ENCODE data around the gene ZAP70. TPM values are rescaled to one million over a fixed set of nuclear protein-coding genes. Genes with fewer than 3 reads are reported as not detected.

ZAP70 gene
- total and polyA plus RNA-seq, 2 donors (not counting 1 experiment from before 2014, with no cell fraction given): not detected

DNA sequence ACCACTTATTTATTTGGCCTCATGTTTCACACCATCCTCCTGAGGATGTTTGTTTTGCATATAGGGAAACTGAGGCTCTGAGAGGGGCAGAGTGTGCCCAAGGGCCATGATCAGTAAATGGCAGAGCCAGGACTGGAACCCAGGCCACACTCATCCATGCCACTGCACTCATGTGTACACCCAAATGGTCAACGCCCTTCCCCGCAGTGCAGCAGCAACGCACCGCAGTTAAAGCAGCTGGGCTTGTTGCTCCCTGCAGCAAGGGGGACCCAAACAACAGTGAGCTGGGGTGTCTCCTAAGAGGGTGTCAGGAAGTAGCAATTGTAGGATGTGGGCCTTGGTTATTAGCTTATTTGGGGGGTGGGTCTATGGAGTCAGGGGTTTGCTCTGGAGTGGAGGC is 36.6 kb downstream of the ZAP70 start:
- Histone ChIP-seq H3K36me3 (ENCODE audit: control insufficient read depth, insufficient read depth, low read length) (no peaks in the 10 kb centered on the region), H4K20me1 (ENCODE audit: control insufficient read depth, extremely low read depth, insufficient read depth, low read length) (no peaks in the 10 kb centered on the region), H3K9ac (ENCODE audit: insufficient read depth, low read length) (no peak overlapping the region), H3K9me3 (ENCODE audit: control insufficient read depth, insufficient read depth, low read depth, low read length) (no peaks in the 10 kb centered on the region), H3K4me2 (ENCODE audit: extremely low read depth, insufficient read depth, low read length) (no peak overlapping the region), H3K4me1 (ENCODE audit: control insufficient read depth, extremely low read depth, insufficient read depth, low read length) (no peaks in the 10 kb centered on the region), H3K79me2 (ENCODE audit: control insufficient read depth, insufficient read depth, low read length) (no peaks in the 10 kb centered on the region), H3K4me3 (replicated peaks in 1 of 4; ENCODE audit: control extremely low read depth in 1 of 4, insufficient read depth in 1 of 4, low read depth in 3 of 4, low read length in 4 of 4) (no peak overlapping the region), H3K27ac (ENCODE audit: insufficient read depth, low read length) (no peak overlapping the region), H2AFZ (ENCODE audit: low read length) (no peak overlapping the region), H3K27me3 (ENCODE audit: control insufficient read depth, insufficient read depth, low read length) (no peaks in the 10 kb centered on the region)
- DNase-seq (ENCODE audit: low read depth in 2 of 2): no peak
- TF ChIP-seq, protein P1, sequence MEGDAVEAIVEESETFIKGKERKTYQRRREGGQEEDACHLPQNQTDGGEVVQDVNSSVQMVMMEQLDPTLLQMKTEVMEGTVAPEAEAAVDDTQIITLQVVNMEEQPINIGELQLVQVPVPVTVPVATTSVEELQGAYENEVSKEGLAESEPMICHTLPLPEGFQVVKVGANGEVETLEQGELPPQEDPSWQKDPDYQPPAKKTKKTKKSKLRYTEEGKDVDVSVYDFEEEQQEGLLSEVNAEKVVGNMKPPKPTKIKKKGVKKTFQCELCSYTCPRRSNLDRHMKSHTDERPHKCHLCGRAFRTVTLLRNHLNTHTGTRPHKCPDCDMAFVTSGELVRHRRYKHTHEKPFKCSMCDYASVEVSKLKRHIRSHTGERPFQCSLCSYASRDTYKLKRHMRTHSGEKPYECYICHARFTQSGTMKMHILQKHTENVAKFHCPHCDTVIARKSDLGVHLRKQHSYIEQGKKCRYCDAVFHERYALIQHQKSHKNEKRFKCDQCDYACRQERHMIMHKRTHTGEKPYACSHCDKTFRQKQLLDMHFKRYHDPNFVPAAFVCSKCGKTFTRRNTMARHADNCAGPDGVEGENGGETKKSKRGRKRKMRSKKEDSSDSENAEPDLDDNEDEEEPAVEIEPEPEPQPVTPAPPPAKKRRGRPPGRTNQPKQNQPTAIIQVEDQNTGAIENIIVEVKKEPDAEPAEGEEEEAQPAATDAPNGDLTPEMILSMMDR (conservative IDR thresholded peaks at IDR 0.05 in 1 of 2, IDR thresholded peaks at IDR 0.05 in 1 of 2; ENCODE audit: low read depth in 1 of 2, low read length in 2 of 2): no peak
- no peak for TF ChIP-seq EZH2 (IDR thresholded peaks at IDR 0.05; ENCODE audit: low read length, missing control alignments)

DNA sequence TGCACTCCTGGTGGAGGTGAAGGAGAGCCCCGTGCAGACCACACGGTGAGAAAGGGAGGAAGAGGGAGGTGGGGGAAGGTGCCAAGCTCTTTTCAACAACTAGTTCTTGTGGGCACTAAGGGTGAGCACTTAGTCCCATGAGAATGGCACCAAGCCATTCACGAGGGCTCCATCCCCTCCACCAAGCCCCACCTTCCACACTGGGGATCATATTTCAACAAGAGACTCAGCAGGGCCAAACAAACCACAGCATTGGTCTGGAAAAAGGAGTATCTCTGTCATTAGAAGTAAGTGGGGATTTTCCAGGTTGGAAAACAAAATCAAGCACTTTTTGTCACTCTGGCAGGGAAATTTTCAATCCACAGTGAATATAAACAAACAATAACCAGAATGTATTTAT is 38.4 kb downstream of the ZAP70 start:
- H3K4me1 ChIP-seq (ENCODE audit: control insufficient read depth, extremely low read depth, insufficient read depth, low read length): no peaks in the 10 kb centered on the region
- H3K4me2 ChIP-seq (ENCODE audit: extremely low read depth, insufficient read depth, low read length): no peak overlapping the region
- H3K27me3 ChIP-seq (ENCODE audit: control insufficient read depth, insufficient read depth, low read length): no peaks in the 10 kb centered on the region
- H3K36me3 ChIP-seq (ENCODE audit: control insufficient read depth, insufficient read depth, low read length): no peaks in the 10 kb centered on the region
- no peaks in the 10 kb centered on the region for H4K20me1 ChIP-seq (ENCODE audit: control insufficient read depth, extremely low read depth, insufficient read depth, low read length)
- no peaks in the 10 kb centered on the region for H3K9me3 ChIP-seq (ENCODE audit: control insufficient read depth, insufficient read depth, low read depth, low read length)
- no peak overlapping the region for H3K9ac ChIP-seq (ENCODE audit: insufficient read depth, low read length)
- no peaks in the 10 kb centered on the region for H3K79me2 ChIP-seq (ENCODE audit: control insufficient read depth, insufficient read depth, low read length)
- TF ChIP-seq, protein P1 (conservative IDR thresholded peaks at IDR 0.05 in 1 of 2, IDR thresholded peaks at IDR 0.05 in 1 of 2; ENCODE audit: low read depth in 1 of 2, low read length in 2 of 2): no peak
- TF ChIP-seq EZH2 (IDR thresholded peaks at IDR 0.05; ENCODE audit: low read length, missing control alignments): no peak
- DNase-seq (ENCODE audit: low read depth in 2 of 2): peak; percentile 39 to 55
- no peak overlapping the region for H3K4me3 ChIP-seq (replicated peaks in 1 of 4; ENCODE audit: control extremely low read depth in 1 of 4, insufficient read depth in 1 of 4, low read depth in 3 of 4, low read length in 4 of 4)
- no peak overlapping the region for H3K27ac ChIP-seq (ENCODE audit: insufficient read depth, low read length)
- H2AFZ ChIP-seq (ENCODE audit: low read length): no peak overlapping the region

DNA sequence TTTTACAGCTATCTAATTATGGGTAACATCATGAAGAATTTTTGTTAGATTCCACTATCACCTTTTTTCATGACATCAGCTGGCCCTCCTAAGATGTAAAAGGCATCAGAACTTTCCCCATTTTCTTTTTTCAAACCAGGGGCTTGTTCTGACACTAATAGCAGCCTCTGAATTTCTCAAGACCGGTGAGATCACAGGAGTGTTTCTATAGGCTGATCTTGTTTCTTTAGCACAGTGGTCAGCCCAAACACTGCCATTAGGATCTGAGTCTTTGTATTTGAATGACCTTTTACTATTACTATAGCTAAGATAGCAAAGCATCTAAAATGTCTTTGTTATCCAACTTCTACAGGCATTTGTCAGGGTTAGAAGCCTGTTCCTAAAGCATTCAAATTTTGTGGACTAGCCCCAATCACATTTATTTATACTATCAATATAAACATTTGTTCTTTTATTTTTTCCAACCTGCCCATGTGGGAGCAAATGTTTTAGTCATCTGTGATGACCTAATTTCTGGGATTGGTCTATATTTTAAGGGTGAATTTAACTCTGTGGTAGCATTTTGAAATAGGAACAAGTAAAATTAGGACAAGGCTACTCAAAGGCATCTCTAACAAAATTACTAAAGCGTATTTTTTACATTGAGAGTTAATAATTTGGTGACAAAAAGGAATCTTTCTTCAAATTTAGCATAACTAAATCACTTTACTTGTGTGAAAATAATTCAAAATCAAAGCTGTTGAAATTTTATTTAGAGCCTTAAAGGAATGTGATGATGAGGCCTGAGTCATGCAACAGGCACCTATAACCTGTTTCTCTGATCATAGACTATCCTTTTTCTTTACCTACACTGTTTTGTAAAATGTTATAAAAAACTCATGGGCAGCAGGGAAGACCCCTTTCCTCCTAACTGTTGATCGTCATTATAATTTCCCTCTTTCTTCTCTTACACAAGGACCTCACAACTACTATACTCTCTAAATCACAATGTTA is 39.3 kb downstream of the ZAP70 start:
- Histone ChIP-seq H3K79me2 (ENCODE audit: control insufficient read depth, insufficient read depth, low read length) (no peaks in the 10 kb centered on the region), H3K4me1 (ENCODE audit: control insufficient read depth, extremely low read depth, insufficient read depth, low read length) (no peaks in the 10 kb centered on the region), H3K4me3 (replicated peaks in 1 of 4; ENCODE audit: control extremely low read depth in 1 of 4, insufficient read depth in 1 of 4, low read depth in 3 of 4, low read length in 4 of 4) (no peak overlapping the region), H4K20me1 (ENCODE audit: control insufficient read depth, extremely low read depth, insufficient read depth, low read length) (no peaks in the 10 kb centered on the region), H3K9ac (ENCODE audit: insufficient read depth, low read length) (no peak overlapping the region), H3K27me3 (ENCODE audit: control insufficient read depth, insufficient read depth, low read length) (no peaks in the 10 kb centered on the region), H3K36me3 (ENCODE audit: control insufficient read depth, insufficient read depth, low read length) (peaks cover 2% of the 10 kb centered on the region), H3K4me2 (ENCODE audit: extremely low read depth, insufficient read depth, low read length) (no peak overlapping the region), H3K9me3 (ENCODE audit: control insufficient read depth, insufficient read depth, low read depth, low read length) (no peaks in the 10 kb centered on the region), H3K27ac (ENCODE audit: insufficient read depth, low read length) (no peak overlapping the region), H2AFZ (ENCODE audit: low read length) (no peak overlapping the region)
- TF ChIP-seq EZH2 (IDR thresholded peaks at IDR 0.05; ENCODE audit: low read length, missing control alignments): no peak
- TF ChIP-seq, protein P1 (conservative IDR thresholded peaks at IDR 0.05 in 1 of 2, IDR thresholded peaks at IDR 0.05 in 1 of 2; ENCODE audit: low read depth in 1 of 2, low read length in 2 of 2): no peak
- peak; percentile 21 to 62 for DNase-seq (ENCODE audit: low read depth in 2 of 2)

Data from fibroblast of lung (primary cell).